PFSK-1 (cell line): Measurements from ENCODE around the gene KDM4B.

Experiments
- FOXP2 ChIP-seq: optimal IDR thresholded peaks from 2 replicates; pipeline ENCODE3; 2011; ENCODE audit warnings: borderline replicate concordance, control low read depth, inconsistent platforms; ENCODE audit not compliant: insufficient read depth; ENCODE audit errors: extremely low read length, extremely low read depth
- POLR2AphosphoS5 ChIP-seq: IDR thresholded peaks from 2 replicates; pipeline ENCODE4 v1.6.1; 2012; ENCODE audit warnings: low read depth, mild to moderate bottlenecking, control low read depth, low read length, moderate library complexity
- REST ChIP-seq, 2 experiments: IDR thresholded peaks; 2 replicates each; pipeline versions ENCODE4 v1.6.1 to v1.8.0; 2011 to 2012; ENCODE audit warnings: low read depth in 2 of 2, low read length in 2 of 2, control low read depth in 1 of 2, inconsistent platforms in 1 of 2, mild to moderate bottlenecking in 1 of 2, moderate library complexity in 1 of 2; ENCODE audit not compliant: insufficient read depth in 1 of 2
- SIN3A ChIP-seq: IDR thresholded peaks from 2 replicates; pipeline ENCODE4 v1.6.1; 2012; ENCODE audit warnings: mild to moderate bottlenecking, low read length, moderate library complexity, borderline replicate concordance; ENCODE audit not compliant: insufficient read depth
- TAF1 ChIP-seq: IDR thresholded peaks from 2 replicates; pipeline ENCODE4 v1.6.1; 2012; ENCODE audit warnings: low read length, control low read depth, borderline replicate concordance; ENCODE audit not compliant: insufficient read depth

The KDM4B gene

GRCh38 chr19:5040544-5041167 is 71.7 kb downstream of the KDM4B start:
- no peak for TF ChIP-seq REST (IDR thresholded peaks at IDR 0.05; ENCODE audit: insufficient read depth in 1 of 2, low read depth in 2 of 2, low read length in 2 of 2)
- no peak for TF ChIP-seq POLR2AphosphoS5
- no peak for TF ChIP-seq FOXP2
- no peak for TF ChIP-seq SIN3A
- TF ChIP-seq TAF1, result no peak

GRCh38 chr19:5041168-5041912 is 72.4 kb downstream of the KDM4B start:
- no peak for TF ChIP-seq SIN3A
- no peak for TF ChIP-seq POLR2AphosphoS5
- TF ChIP-seq REST (IDR thresholded peaks at IDR 0.05; ENCODE audit: insufficient read depth in 1 of 2, low read depth in 2 of 2, low read length in 2 of 2), result no peak
- no peak for TF ChIP-seq FOXP2
- TF ChIP-seq TAF1, result no peak

- TF ChIP-seq POLR2AphosphoS5, result no peak
- no peak for TF ChIP-seq REST (IDR thresholded peaks at IDR 0.05; ENCODE audit: insufficient read depth in 1 of 2, low read depth in 2 of 2, low read length in 2 of 2)
- no peak for TF ChIP-seq SIN3A
- no peak for TF ChIP-seq FOXP2
- TF ChIP-seq TAF1, result no peak
These were observed 72.9 kb downstream of the KDM4B start for GRCh38 chr19:5041913-5042187.

GRCh38 chr19:5042556-5042955 is 73.6 kb downstream of the KDM4B start:
- TF ChIP-seq SIN3A (no peak), TAF1 (no peak), REST (IDR thresholded peaks at IDR 0.05; ENCODE audit: insufficient read depth in 1 of 2, low read depth in 2 of 2, low read length in 2 of 2) (no peak), POLR2AphosphoS5 (no peak), FOXP2 (no peak)
